ENCODE measurements around the gene RIMBP2. TPM values are rescaled to one million over a fixed set of nuclear protein-coding genes. Genes with fewer than 3 reads are reported as not detected.

The RIMBP2 gene
- total RNA-seq, 4 donors from 2014 or later = 1.5 to 5.3 (median 2.7) TPM

GRCh38 chr12:130524759-130525158 is 191.3 kb downstream of the RIMBP2 start:
- intact Hi-C loops (cut with DNase I; ENCODE audit: low total_unique reads) = no loop called here
- TF ChIP-seq POLR2A (IDR thresholded peaks at IDR 0.05) = no peak
- TF ChIP-seq CTCF (IDR thresholded peaks at IDR 0.05) = no peak
- H3K4me3 ChIP-seq (ENCODE audit: low read depth, poor library complexity, severe bottlenecking) = no peak overlapping the region
- no peak for DNase-seq (ENCODE audit: low spot score in 2 of 2)
- 83 to 88% methylated on average over 8 of the region's 8 CpGs for WGBS, 2 donors

- intact Hi-C loops (cut with DNase I; ENCODE audit: low total_unique reads) = no loop called here
- no peak for DNase-seq (ENCODE audit: low spot score in 2 of 2)
- TF ChIP-seq CTCF (IDR thresholded peaks at IDR 0.05) = no peak
- TF ChIP-seq POLR2A (IDR thresholded peaks at IDR 0.05) = no peak
- no peak overlapping the region for H3K4me3 ChIP-seq (ENCODE audit: low read depth, poor library complexity, severe bottlenecking)
- 84 to 88% methylated on average over 9 of the region's 9 CpGs for WGBS, 2 donors
These were observed 192.1 kb downstream of the RIMBP2 start for GRCh38 chr12:130523863-130524614.

- intact Hi-C loops (cut with DNase I; ENCODE audit: low total_unique reads) = no loop called here
- WGBS, 2 donors = 82 to 87% methylated on average over 9 of the region's 9 CpGs
- TF ChIP-seq CTCF (IDR thresholded peaks at IDR 0.05) (no peak), POLR2A (IDR thresholded peaks at IDR 0.05) (no peak)
- DNase-seq (ENCODE audit: low spot score in 2 of 2) = no peak
- H3K4me3 ChIP-seq (ENCODE audit: low read depth, poor library complexity, severe bottlenecking) = no peak overlapping the region
These were observed 192.9 kb downstream of the RIMBP2 start for GRCh38 chr12:130523208-130523607.

GRCh38 chr12:130522244-130522834 is 193.8 kb downstream of the RIMBP2 start:
- WGBS, 2 donors = 55 to 61% methylated on average over 17 of the region's 17 CpGs

GRCh38 chr12:130521375-130522124 is 194.5 kb downstream of the RIMBP2 start:
- WGBS, 2 donors = 80 to 81% methylated on average over 11 of the region's 11 CpGs
- TF ChIP-seq POLR2A (IDR thresholded peaks at IDR 0.05) (no peak), CTCF (IDR thresholded peaks at IDR 0.05) (no peak)
- no peak for DNase-seq (ENCODE audit: low spot score in 2 of 2)
- intact Hi-C loops (cut with DNase I; ENCODE audit: low total_unique reads) = no loop called here
- no peak overlapping the region for H3K4me3 ChIP-seq (ENCODE audit: low read depth, poor library complexity, severe bottlenecking)

More at GRCh38 chr12:130522244-130522834, 193.8 kb downstream of the RIMBP2 start:
- no peak for TF ChIP-seq POLR2A (IDR thresholded peaks at IDR 0.05)
- no peak for TF ChIP-seq CTCF (IDR thresholded peaks at IDR 0.05)
- H3K4me3 ChIP-seq (ENCODE audit: low read depth, poor library complexity, severe bottlenecking) = no peak overlapping the region
- DNase-seq (ENCODE audit: low spot score in 2 of 2) = no peak
- intact Hi-C loops (cut with DNase I; ENCODE audit: low total_unique reads) = no loop called here

Data from lower leg skin (tissue), 4 donors.